Measurements from ENCODE around the gene ACKR2.

Gene ACKR2

GRCh38 chr3:42853056-42853455 lies 43.8 kb downstream of the ACKR2 start:
- Mint-ChIP-seq H3K27me3 (peaks cover 4% of the 10 kb centered on the region), H3K36me3 (ENCODE audit: low read depth) (no peaks in the 10 kb centered on the region), H3K27ac (no peak overlapping the region), H3K4me1 (no peaks in the 10 kb centered on the region), H3K9me3 (no peaks in the 10 kb centered on the region), H3K4me3 (no peak overlapping the region)
- DNase-seq (no peak), ATAC-seq (no peak)

- Mint-ChIP-seq H3K36me3 (ENCODE audit: low read depth) (no peaks in the 10 kb centered on the region), H3K27me3 (peaks cover 6% of the 10 kb centered on the region), H3K9me3 (no peaks in the 10 kb centered on the region), H3K4me1 (no peaks in the 10 kb centered on the region), H3K4me3 (no peak overlapping the region), H3K27ac (no peak overlapping the region)
- ATAC-seq, result no peak
- DNase-seq, result no peak
Observed at GRCh38 chr3:42853739-42854302, 44.6 kb downstream of the ACKR2 start.

GRCh38 chr3:42855219-42855546 lies 45.9 kb downstream of the ACKR2 start:
- no peak for DNase-seq
- H3K4me1 Mint-ChIP-seq, result no peaks in the 10 kb centered on the region
- no peak for ATAC-seq
- H3K27ac Mint-ChIP-seq, result no peak overlapping the region
- peaks cover 6% of the 10 kb centered on the region for H3K27me3 Mint-ChIP-seq
- H3K36me3 Mint-ChIP-seq (ENCODE audit: low read depth), result no peaks in the 10 kb centered on the region
- H3K9me3 Mint-ChIP-seq, result no peaks in the 10 kb centered on the region
- H3K4me3 Mint-ChIP-seq, result no peak overlapping the region

DNA sequence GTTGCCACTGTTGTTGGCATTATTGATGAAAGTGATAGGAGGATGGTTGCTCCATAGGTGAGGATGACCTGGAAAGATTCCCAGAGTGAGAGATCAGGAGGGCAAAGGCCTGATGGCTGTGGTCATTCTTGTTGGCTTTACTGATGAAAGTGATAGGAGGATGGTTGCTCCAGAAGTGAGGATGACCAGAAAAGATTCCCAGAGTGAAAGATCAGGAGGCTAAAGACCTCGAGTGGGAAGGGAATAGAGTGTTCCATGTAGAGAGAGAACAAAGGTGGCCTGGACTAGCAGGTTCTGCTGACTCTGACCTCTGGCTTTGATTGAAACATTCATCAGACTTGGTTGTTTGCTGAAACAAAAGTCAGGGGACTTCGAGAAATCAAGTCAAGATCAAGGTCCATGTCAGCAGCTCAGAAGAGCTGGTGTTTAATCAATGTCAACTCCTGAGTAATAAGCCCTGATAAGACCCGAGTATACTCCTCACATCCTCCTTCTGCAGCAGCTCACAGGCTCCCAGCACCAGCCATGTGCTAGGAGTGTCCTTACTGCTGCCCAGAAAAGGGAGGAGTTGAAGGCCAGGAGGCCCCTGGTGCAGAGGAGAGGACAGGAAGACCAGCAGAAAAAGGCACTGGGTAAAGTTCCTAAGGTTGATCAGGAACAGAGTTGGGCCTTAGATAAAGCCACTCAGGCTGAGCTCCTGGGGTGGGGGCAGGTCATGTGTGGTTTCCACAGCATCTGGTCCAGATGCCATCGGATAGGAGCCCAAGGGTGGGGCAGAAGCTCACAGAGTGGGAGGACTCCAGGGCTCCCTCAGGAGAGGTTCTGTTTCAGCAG lies 46.5 kb downstream of the ACKR2 start:
- DNase-seq, result no peak
- Mint-ChIP-seq H3K27me3 (peaks cover 10% of the 10 kb centered on the region), H3K4me1 (no peaks in the 10 kb centered on the region), H3K4me3 (no peak overlapping the region), H3K36me3 (ENCODE audit: low read depth) (no peaks in the 10 kb centered on the region), H3K27ac (no peak overlapping the region), H3K9me3 (no peaks in the 10 kb centered on the region)
- ATAC-seq, result no peak

GRCh38 chr3:42856544-42856943 lies 47.3 kb downstream of the ACKR2 start:
- H3K9me3 Mint-ChIP-seq, result no peaks in the 10 kb centered on the region
- no peak overlapping the region for H3K4me3 Mint-ChIP-seq
- ATAC-seq (no peak), DNase-seq (no peak)
- H3K4me1 Mint-ChIP-seq, result no peaks in the 10 kb centered on the region
- no peaks in the 10 kb centered on the region for H3K36me3 Mint-ChIP-seq (ENCODE audit: low read depth)
- H3K27ac Mint-ChIP-seq, result no peak overlapping the region
- H3K27me3 Mint-ChIP-seq, result peaks cover 10% of the 10 kb centered on the region

- Mint-ChIP-seq H3K27me3 (peaks cover 9% of the 10 kb centered on the region), H3K36me3 (ENCODE audit: low read depth) (no peaks in the 10 kb centered on the region), H3K27ac (no peak overlapping the region), H3K4me3 (no peak overlapping the region), H3K4me1 (no peaks in the 10 kb centered on the region), H3K9me3 (no peaks in the 10 kb centered on the region)
- ATAC-seq (no peak), DNase-seq (no peak)
Observed at GRCh38 chr3:42864321-42864950, 55.2 kb downstream of the ACKR2 start.

DNA sequence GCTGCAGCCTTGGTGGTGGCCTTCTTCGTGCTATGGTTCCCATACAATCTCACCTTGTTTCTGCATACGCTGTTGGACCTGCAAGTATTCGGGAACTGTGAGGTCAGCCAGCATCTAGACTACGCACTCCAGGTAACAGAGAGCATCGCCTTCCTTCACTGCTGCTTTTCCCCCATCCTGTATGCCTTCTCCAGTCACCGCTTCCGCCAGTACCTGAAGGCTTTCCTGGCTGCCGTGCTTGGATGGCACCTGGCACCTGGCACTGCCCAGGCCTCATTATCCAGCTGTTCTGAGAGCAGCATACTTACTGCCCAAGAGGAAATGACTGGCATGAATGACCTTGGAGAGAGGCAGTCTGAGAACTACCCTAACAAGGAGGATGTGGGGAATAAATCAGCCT lies 56.0 kb downstream of the ACKR2 start:
- Mint-ChIP-seq H3K4me3 (no peak overlapping the region), H3K9me3 (no peaks in the 10 kb centered on the region), H3K27ac (no peak overlapping the region), H3K27me3 (peaks cover 9% of the 10 kb centered on the region), H3K4me1 (no peaks in the 10 kb centered on the region), H3K36me3 (ENCODE audit: low read depth) (no peaks in the 10 kb centered on the region)
- no peak for DNase-seq
- ATAC-seq, result no peak

GRCh38 chr3:42867138-42867537 lies 57.9 kb downstream of the ACKR2 start:
- Mint-ChIP-seq H3K27me3 (peaks cover 2% of the 10 kb centered on the region), H3K27ac (no peak overlapping the region), H3K9me3 (no peaks in the 10 kb centered on the region), H3K36me3 (ENCODE audit: low read depth) (no peaks in the 10 kb centered on the region), H3K4me3 (no peak overlapping the region), H3K4me1 (no peaks in the 10 kb centered on the region)
- DNase-seq (no peak), ATAC-seq (no peak)

DNA sequence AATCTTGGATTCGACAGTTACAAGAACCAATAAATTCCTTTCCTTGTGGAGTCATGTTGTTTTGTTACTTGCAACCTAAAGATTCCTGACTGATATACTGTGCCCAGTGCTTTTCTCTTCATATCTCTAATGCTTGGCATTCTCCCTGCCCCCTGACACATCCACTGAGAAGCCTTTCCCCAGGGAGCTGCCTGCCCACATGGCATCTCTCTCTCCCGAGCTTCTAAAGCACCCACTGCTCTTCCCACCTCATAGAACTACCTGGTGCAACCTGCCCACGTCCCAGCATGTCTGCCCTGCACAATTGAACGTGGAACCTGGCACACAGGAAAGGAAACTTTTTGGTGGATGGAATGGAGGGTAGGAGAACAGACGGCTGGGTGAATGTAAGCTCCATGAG lies 59.6 kb downstream of the ACKR2 start:
- no peak overlapping the region for H3K4me3 Mint-ChIP-seq
- DNase-seq (no peak), ATAC-seq (no peak)
- no peaks in the 10 kb centered on the region for H3K4me1 Mint-ChIP-seq
- H3K27me3 Mint-ChIP-seq, result no peaks in the 10 kb centered on the region
- no peak overlapping the region for H3K27ac Mint-ChIP-seq
- H3K9me3 Mint-ChIP-seq, result no peaks in the 10 kb centered on the region
- no peaks in the 10 kb centered on the region for H3K36me3 Mint-ChIP-seq (ENCODE audit: low read depth)

GRCh38 chr3:42871592-42872196 lies 62.4 kb downstream of the ACKR2 start:
- no peaks in the 10 kb centered on the region for H3K36me3 Mint-ChIP-seq (ENCODE audit: low read depth)
- H3K9me3 Mint-ChIP-seq, result no peaks in the 10 kb centered on the region
- H3K27ac Mint-ChIP-seq, result no peak overlapping the region
- ATAC-seq (no peak), DNase-seq (no peak)
- no peaks in the 10 kb centered on the region for H3K27me3 Mint-ChIP-seq
- H3K4me3 Mint-ChIP-seq, result no peak overlapping the region
- H3K4me1 Mint-ChIP-seq, result no peaks in the 10 kb centered on the region

GRCh38 chr3:42872718-42873117 lies 63.5 kb downstream of the ACKR2 start:
- DNase-seq (no peak), ATAC-seq (no peak)
- Mint-ChIP-seq H3K4me1 (no peaks in the 10 kb centered on the region), H3K4me3 (no peak overlapping the region), H3K9me3 (no peaks in the 10 kb centered on the region), H3K27me3 (no peaks in the 10 kb centered on the region), H3K27ac (no peak overlapping the region), H3K36me3 (ENCODE audit: low read depth) (no peaks in the 10 kb centered on the region)

- Mint-ChIP-seq H3K36me3 (ENCODE audit: low read depth) (no peaks in the 10 kb centered on the region), H3K27me3 (no peaks in the 10 kb centered on the region), H3K4me1 (no peaks in the 10 kb centered on the region), H3K4me3 (no peak overlapping the region), H3K27ac (no peak overlapping the region), H3K9me3 (no peaks in the 10 kb centered on the region)
- no peak for DNase-seq
- no peak for ATAC-seq
Observed at GRCh38 chr3:42873221-42873982, 64.2 kb downstream of the ACKR2 start.

GRCh38 chr3:42874749-42875148 lies 65.5 kb downstream of the ACKR2 start:
- Mint-ChIP-seq H3K36me3 (ENCODE audit: low read depth) (no peaks in the 10 kb centered on the region), H3K4me1 (no peaks in the 10 kb centered on the region), H3K27me3 (no peaks in the 10 kb centered on the region), H3K27ac (no peak overlapping the region), H3K9me3 (no peaks in the 10 kb centered on the region), H3K4me3 (no peak overlapping the region)
- no peak for DNase-seq
- ATAC-seq, result no peak

DNA sequence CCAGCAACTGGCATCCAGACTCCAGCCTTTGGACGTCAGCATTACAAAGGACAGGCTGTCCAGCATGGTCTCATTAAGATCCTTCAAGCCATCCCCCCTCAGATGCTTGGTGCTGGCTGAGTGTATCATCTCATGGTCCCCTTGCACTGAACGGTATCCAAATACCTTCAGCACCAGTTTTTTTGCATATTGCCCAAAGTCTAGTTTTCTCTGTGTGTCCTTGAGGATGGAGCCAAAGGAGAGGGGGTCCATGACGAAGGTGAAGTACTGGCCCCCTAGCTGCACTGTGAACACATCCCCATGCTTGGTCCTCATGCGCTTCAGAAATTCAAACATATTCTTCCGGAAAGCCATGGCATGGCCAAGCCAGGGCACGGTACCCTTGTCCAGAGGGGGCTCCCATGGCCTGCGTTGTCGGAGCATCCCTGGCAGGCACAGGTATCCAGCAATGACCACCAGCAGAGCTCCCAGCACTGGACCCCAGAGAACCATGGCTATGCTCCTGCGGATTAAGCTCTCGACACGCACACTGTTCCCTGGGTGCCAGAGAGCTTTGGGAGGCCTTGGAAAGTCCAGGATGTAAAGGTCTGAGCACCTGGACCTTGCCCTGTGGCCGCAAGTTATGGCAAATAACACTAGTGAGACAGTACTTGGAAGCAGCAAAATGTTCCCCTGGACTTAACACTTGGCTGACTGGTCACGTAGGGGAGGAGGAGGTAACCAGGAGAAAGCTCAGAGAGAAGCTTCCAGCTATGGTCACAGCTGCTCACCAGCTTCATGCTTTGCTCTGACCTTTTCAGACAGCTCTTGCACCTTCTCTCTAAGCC lies 66.3 kb downstream of the ACKR2 start, which contains the start of gene CYP8B1:
TSS of gene CYP8B1 (minus strand) at position 555 of the 827 bp plus-strand sequence. CDS start at position 492, 63 bp downstream.
- no peak within 1 kb of the TSS for H3K4me3 Mint-ChIP-seq
- H3K27ac Mint-ChIP-seq, result no peak within 1 kb of the TSS
- DNase-seq, result no peak
- H3K4me1 Mint-ChIP-seq, result no peaks in the 10 kb centered on the region
- no peaks in the 10 kb centered on the region for H3K9me3 Mint-ChIP-seq
- H3K27me3 Mint-ChIP-seq, result no peaks in the 10 kb centered on the region
- ATAC-seq, result no peak
- no peaks in the 10 kb centered on the region for H3K36me3 Mint-ChIP-seq (ENCODE audit: low read depth)
